ENCODE results near the gene RUNX1.
A peak's percentile ranks its signal among the peaks of the same experiment; 100 is the strongest.

Gene RUNX1

GRCh38 chr21:35059742-35060141 lies 10.6 kb upstream of the RUNX1 start:
- no peak for DNase-seq (ENCODE audit: low spot score)

GRCh38 chr21:35058058-35058457 lies 9.0 kb upstream of the RUNX1 start:
- no peak for DNase-seq (ENCODE audit: low spot score)

GRCh38 chr21:35057428-35057827 lies 8.3 kb upstream of the RUNX1 start:
- no peak for DNase-seq (ENCODE audit: low spot score)

GRCh38 chr21:35053356-35054096 lies 4.4 kb upstream of the RUNX1 start:
- no peak for DNase-seq (ENCODE audit: low spot score)

GRCh38 chr21:35052801-35053200 lies 3.7 kb upstream of the RUNX1 start:
- no peak for DNase-seq (ENCODE audit: low spot score)

GRCh38 chr21:35051287-35051818 lies 2.3 kb upstream of the RUNX1 start:
- peak; percentile 58 for DNase-seq (ENCODE audit: low spot score)

GRCh38 chr21:35050348-35051286 lies 1.5 kb upstream of the RUNX1 start:
- no peak for DNase-seq (ENCODE audit: low spot score)

- no peak for DNase-seq (ENCODE audit: low spot score)
These were observed 910 bp downstream of the RUNX1 start for GRCh38 chr21:35048183-35048601.

GRCh38 chr21:35046880-35047229 lies 2.2 kb downstream of the RUNX1 start:
- DNase-seq (ENCODE audit: low spot score): no peak

GRCh38 chr21:35046263-35046624 lies 2.9 kb downstream of the RUNX1 start:
- no peak for DNase-seq (ENCODE audit: low spot score)

GRCh38 chr21:35045542-35046262 lies 3.4 kb downstream of the RUNX1 start:
- DNase-seq (ENCODE audit: low spot score): no peak

GRCh38 chr21:35044770-35045541 lies 4.1 kb downstream of the RUNX1 start:
- DNase-seq (ENCODE audit: low spot score): no peak

GRCh38 chr21:35044128-35044527 lies 5.0 kb downstream of the RUNX1 start:
- DNase-seq (ENCODE audit: low spot score): no peak

GRCh38 chr21:35043549-35043948 lies 5.6 kb downstream of the RUNX1 start:
- DNase-seq (ENCODE audit: low spot score): no peak

GRCh38 chr21:35042836-35043235 lies 6.3 kb downstream of the RUNX1 start:
- no peak for DNase-seq (ENCODE audit: low spot score)

- DNase-seq (ENCODE audit: low spot score): no peak
These were observed 7.2 kb downstream of the RUNX1 start for GRCh38 chr21:35041881-35042280.

GRCh38 chr21:35041122-35041521 lies 8.0 kb downstream of the RUNX1 start:
- DNase-seq (ENCODE audit: low spot score): no peak

- DNase-seq (ENCODE audit: low spot score): no peak
These were observed 9.4 kb downstream of the RUNX1 start for GRCh38 chr21:35039595-35040289.

- DNase-seq (ENCODE audit: low spot score): no peak
These were observed 10.3 kb downstream of the RUNX1 start for GRCh38 chr21:35038772-35039319.

- DNase-seq (ENCODE audit: low spot score): no peak
These were observed 11.7 kb downstream of the RUNX1 start for GRCh38 chr21:35037384-35037765.
